Loucy (cell line): ENCODE results near the gene C10orf143.

Experiments used
- CTCF ChIP-seq: fragments of 200-600 bp; sonication (generic); conservative IDR thresholded peaks from 2 replicates; pipeline ENCODE4 v1.5.1; 2014; ENCODE audit warnings: mild to moderate bottlenecking, antibody characterized with exemption, low read length
- EZH2phosphoT487 ChIP-seq: fragments of 200-600 bp; IDR thresholded peaks from 2 replicates; pipeline ENCODE4 v1.6.1; 2018; ENCODE audit warnings: antibody characterized with exemption, mild to moderate bottlenecking, moderate library complexity, borderline replicate concordance

- TF ChIP-seq CTCF (no peak), EZH2phosphoT487 (no peak)
These were observed 38.4 kb downstream of the C10orf143 start for GRCh38 chr10:130072247-130072646.
